Adrenal gland (tissue), 12 donors: ENCODE measurements around the gene ROPN1B. TPM values are rescaled to one million over a fixed set of nuclear protein-coding genes. Genes with fewer than 3 reads are reported as not detected.

ENCODE experiments used
- DNase-seq, 7 donors: peaks; one replicate each; pipeline ENCODE4 v3.0.0-alpha.2; 2019 to 2020
- H3K27ac ChIP-seq, 5 donors: fragments of 200-600 bp; sonication (generic) in 4 of 5; 1 replicate in 3 of 5; 2 replicates in 2 of 5; pipeline versions ENCODE4 v1.5.1 to v1.8.0; 2016 to 2020; ENCODE audit warnings: mild to moderate bottlenecking in 1 of 5
- H3K27me3 ChIP-seq: fragments of 200-600 bp; 2 replicates; pipeline ENCODE4 v1.8.0; 2021
- H3K36me3 ChIP-seq, 2 donors: fragments of 200-600 bp; replicated peaks in 1 of 2; 1 replicate in 1 of 2; 2 replicates in 1 of 2; pipeline versions ENCODE4 v1.5.1 to v1.8.0; 2018 to 2022
- H3K4me1 ChIP-seq, 2 donors: fragments of 200-600 bp; replicated peaks in 1 of 2; 1 replicate in 1 of 2; 2 replicates in 1 of 2; pipeline versions ENCODE4 v1.5.1 to v1.8.0; 2018 to 2021
- H3K4me3 ChIP-seq, 4 donors: fragments of 200-600 bp; sonication (generic) in 3 of 4; one replicate each; pipeline ENCODE4 v1.5.1; 2016 to 2018
- H3K9me3 ChIP-seq, 3 donors: fragments of 200-600 bp; sonication (generic) in 1 of 3; replicated peaks in 1 of 3; 1 replicate in 2 of 3; 2 replicates in 1 of 3; pipeline versions ENCODE4 v1.5.1 to v1.8.0; 2016 to 2021
- CTCF ChIP-seq, 6 experiments: fragments of 450-650 bp in 4 of 6; fragments of 200-600 bp in 2 of 6; sonication (generic) in 1 of 6; IDR thresholded peaks; 1 replicate in 5 of 6; 2 replicates in 1 of 6; pipeline versions ENCODE4 v1.5.1 to v1.8.0; 2016 to 2021; ENCODE audit warnings: antibody characterized with exemption in 6 of 6, mild to moderate bottlenecking in 2 of 6, moderate library complexity in 1 of 6
- POLR2A ChIP-seq, 2 donors: fragments of 450-650 bp; IDR thresholded peaks; one replicate each; pipeline ENCODE4 v1.6.1; 2017; ENCODE audit warnings: antibody characterized with exemption in 2 of 2, mild to moderate bottlenecking in 2 of 2, moderate library complexity in 1 of 2
- WGBS, 4 donors: extraction: QIAGEN DNeasy Blood & Tissue Kit in 2 of 4; methylation state at CpG; one replicate each; pipeline versions ENCODE4 v1.1.5 to v1.1.7; 2013 to 2017; 5-methylcytosine and 5-hydroxymethylcytosine counted together
- intact Hi-C, 2 donors: fragments of 100-400 bp; cut with DNase I; formaldehyde crosslinking; loops; one replicate each; pipeline versions ENCODE4 v1.14.1 to v1.15.0; 2022 to 2023
- polyA plus RNA-seq, 3 donors: library from polyadenylated mRNA; stranded (reverse); fragments of 200-250 nt in 2 of 3; fragments of 350-450 nt in 1 of 3; fragmentation: Illumina TruSeq in 1 of 3; extraction: RNeasy Lipid Tissue Mini Kit (QIAGEN cat#74804) in 1 of 3; gene quantifications; one replicate each; pipeline ENCODE4 v1.2.3, GENCODE V29; 2013 to 2014
- total RNA-seq, 9 donors: library from RNA; depleted of rRNA in 4 of 9; stranded (reverse); fragments of >200 nt in 4 of 9; fragments of 120-200 nt in 1 of 9; fragmentation: NEBNext Ultra II Directional in 1 of 9; extraction: Animal tissue kit (Norgen Biotek cat#: 25700) in 1 of 9; gene quantifications; one replicate each; pipeline versions ENCODE4 v1.1.0 to v1.2.4, GENCODE V29; 2013 to 2023
- donor health status: healthy with polysubstance abuse.
- donor health status: Bipolar disorder and iron deficiency.
- donor health status: DM: yes; HTN: yes; CAD: no.
- donor health status: DM: no; HTN: no; CAD: no.
- donor health status: DM: no; HTN: no; CAD: no.
- donor health status: DM: yes; HTN: yes; CAD: no.

Gene ROPN1B
- total and polyA plus RNA-seq, 12 donors: 0.13 to 1.1 (median 0.65) TPM; not detected in 3

DNA sequence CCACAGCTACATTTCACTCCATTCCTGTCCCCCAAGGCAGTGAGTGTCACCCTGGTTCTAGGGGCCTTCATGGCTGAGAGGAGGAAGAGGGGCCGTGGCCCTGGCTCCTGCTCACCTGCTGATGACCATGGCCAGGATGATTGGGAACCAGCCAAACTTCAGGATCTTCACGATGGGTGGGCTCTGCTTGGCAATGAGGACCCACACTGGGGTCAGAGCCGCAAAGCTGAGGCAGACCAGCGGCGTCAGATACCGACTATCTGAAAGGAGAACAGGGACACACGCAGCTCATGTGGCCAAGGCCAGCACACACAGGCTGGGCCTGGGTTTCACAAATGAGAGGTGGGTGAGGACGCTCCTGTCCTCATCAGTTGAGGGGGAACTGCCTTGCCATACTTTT is 47.6 kb downstream of the ROPN1B start:
- Histone ChIP-seq H3K4me1 (no peaks in the 10 kb centered on the region), H3K4me3 (no peak overlapping the region), H3K36me3 (no peaks in the 10 kb centered on the region), H3K27ac (no peak overlapping the region), H3K27me3 (no peaks in the 10 kb centered on the region), H3K9me3 (no peaks in the 10 kb centered on the region)
- WGBS, 4 donors: 88 to 98% (median 97%) methylated on average over 7 to 8 of the region's 8 CpGs
- intact Hi-C loops: no loop called here
- no peak for DNase-seq
- TF ChIP-seq POLR2A (IDR thresholded peaks at IDR 0.05): no peak
- TF ChIP-seq CTCF (IDR thresholded peaks at IDR 0.05): no peak

GRCh38 chr3:126017362-126017761 is 48.4 kb downstream of the ROPN1B start:
- Histone ChIP-seq H3K36me3 (no peaks in the 10 kb centered on the region), H3K27me3 (no peaks in the 10 kb centered on the region), H3K27ac (no peak overlapping the region), H3K4me3 (no peak overlapping the region), H3K9me3 (no peaks in the 10 kb centered on the region), H3K4me1 (no peaks in the 10 kb centered on the region)
- TF ChIP-seq CTCF (IDR thresholded peaks at IDR 0.05) (no peak), POLR2A (IDR thresholded peaks at IDR 0.05) (no peak)
- intact Hi-C loops: no loop called here
- no peak for DNase-seq
- WGBS, 4 donors: 91 to 94% (median 93%) methylated on average over 5 to 9 of the region's 9 CpGs

DNA sequence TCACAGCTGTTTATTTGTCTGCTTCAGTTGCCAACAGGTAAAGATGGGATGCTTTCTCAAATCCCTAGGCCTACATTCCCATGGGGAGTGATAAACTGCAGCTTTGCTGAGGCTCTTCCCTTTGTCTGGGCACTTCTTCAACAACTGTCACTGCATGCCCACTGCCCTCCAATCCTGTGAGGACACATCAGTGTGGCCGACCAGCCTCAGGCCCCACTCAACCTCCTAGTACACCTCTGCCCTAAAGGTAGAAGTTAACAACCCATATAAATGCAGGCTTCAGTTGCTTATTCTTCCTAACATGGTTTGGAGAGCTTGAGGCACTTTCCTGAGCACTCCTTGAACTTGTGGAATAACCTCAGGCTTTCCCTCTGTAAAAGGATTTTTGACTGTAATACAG is 49.6 kb downstream of the ROPN1B start:
- DNase-seq: no peak
- Histone ChIP-seq H3K27ac (no peak overlapping the region), H3K9me3 (no peaks in the 10 kb centered on the region), H3K4me1 (no peaks in the 10 kb centered on the region), H3K4me3 (no peak overlapping the region), H3K27me3 (no peaks in the 10 kb centered on the region), H3K36me3 (peaks cover 0 to 4% of the 10 kb centered on the region in 2 donors)
- TF ChIP-seq POLR2A (IDR thresholded peaks at IDR 0.05) (no peak), CTCF (IDR thresholded peaks at IDR 0.05) (no peak)
- intact Hi-C loops: no loop called here
- 70 to 93% (median 83%) methylated on average over 1 of the region's 1 CpG for WGBS, 4 donors

DNA sequence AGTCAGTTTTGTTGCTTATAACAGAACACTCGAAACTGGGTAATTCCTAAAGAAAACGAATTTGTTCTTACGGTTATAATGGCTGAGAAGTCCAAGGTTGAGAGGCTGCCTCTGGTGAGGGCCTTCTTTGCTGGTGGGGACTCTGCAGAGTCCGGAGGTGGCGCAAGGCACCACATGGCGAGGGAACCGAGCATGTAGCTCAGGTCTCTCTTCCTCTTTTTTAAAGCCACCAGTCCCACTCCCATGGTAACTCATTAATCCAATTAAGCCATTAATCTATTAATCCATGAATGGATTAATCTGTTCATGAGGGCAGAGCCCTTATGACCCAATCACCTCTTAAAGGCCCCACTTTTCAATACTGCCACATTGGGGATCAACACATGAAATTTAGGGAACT is 50.0 kb downstream of the ROPN1B start:
- DNase-seq: no peak
- TF ChIP-seq POLR2A (IDR thresholded peaks at IDR 0.05): no peak
- no peak for TF ChIP-seq CTCF (IDR thresholded peaks at IDR 0.05)
- no peaks in the 10 kb centered on the region for H3K9me3 ChIP-seq
- no peak overlapping the region for H3K27ac ChIP-seq
- intact Hi-C loops: no loop called here
- no peaks in the 10 kb centered on the region for H3K27me3 ChIP-seq
- H3K4me1 ChIP-seq: no peaks in the 10 kb centered on the region
- peaks cover 0 to 4% of the 10 kb centered on the region in 2 donors for H3K36me3 ChIP-seq
- no peak overlapping the region for H3K4me3 ChIP-seq
- WGBS, 4 donors: 75 to 93% (median 83%) methylated on average over 7 of the region's 7 CpGs
